ENCODE results near the gene TRAPPC3L.
A peak's percentile ranks its signal among the peaks of the same experiment; 100 is the strongest.

Gene TRAPPC3L

GRCh38 chr6:116459927-116460326 is 85.6 kb downstream of the TRAPPC3L start:
- Histone ChIP-seq H3K36me3 (ENCODE audit: insufficient read depth, low read length) (no peaks in the 10 kb centered on the region), H3K4me2 (ENCODE audit: low read length) (no peak overlapping the region), H3K9ac (ENCODE audit: low read depth, low read length) (no peak overlapping the region), H3K27me3 (ENCODE audit: control insufficient read depth, insufficient read depth, low read length) (peaks cover 7% of the 10 kb centered on the region), H3K4me3 (ENCODE audit: low read length) (no peak overlapping the region), H3K9me3 (replicated peaks; ENCODE audit: low read length) (no peaks in the 10 kb centered on the region), H3K4me1 (ENCODE audit: control insufficient read depth, insufficient read depth, low read length) (peaks cover 14% of the 10 kb centered on the region)

- no peaks in the 10 kb centered on the region for H3K9me3 ChIP-seq (replicated peaks; ENCODE audit: low read length)
- H3K4me1 ChIP-seq (ENCODE audit: control insufficient read depth, insufficient read depth, low read length) = peaks cover 14% of the 10 kb centered on the region
- peaks cover 7% of the 10 kb centered on the region for H3K27me3 ChIP-seq (ENCODE audit: control insufficient read depth, insufficient read depth, low read length)
- no peak overlapping the region for H3K4me3 ChIP-seq (ENCODE audit: low read length)
- H3K9ac ChIP-seq (ENCODE audit: low read depth, low read length) = no peak overlapping the region
- no peak overlapping the region for H3K4me2 ChIP-seq (ENCODE audit: low read length)
- H3K36me3 ChIP-seq (ENCODE audit: insufficient read depth, low read length) = no peaks in the 10 kb centered on the region
Observed at GRCh38 chr6:116458264-116458663, 87.2 kb downstream of the TRAPPC3L start.

GRCh38 chr6:116456927-116457326 is 88.6 kb downstream of the TRAPPC3L start:
- no peaks in the 10 kb centered on the region for H3K9me3 ChIP-seq (replicated peaks; ENCODE audit: low read length)
- H3K9ac ChIP-seq (ENCODE audit: low read depth, low read length) = no peak overlapping the region
- no peak overlapping the region for H3K4me3 ChIP-seq (ENCODE audit: low read length)
- peaks cover 7% of the 10 kb centered on the region for H3K4me1 ChIP-seq (ENCODE audit: control insufficient read depth, insufficient read depth, low read length)
- peaks cover 7% of the 10 kb centered on the region for H3K27me3 ChIP-seq (ENCODE audit: control insufficient read depth, insufficient read depth, low read length)
- H3K36me3 ChIP-seq (ENCODE audit: insufficient read depth, low read length) = no peaks in the 10 kb centered on the region
- no peak overlapping the region for H3K4me2 ChIP-seq (ENCODE audit: low read length)

GRCh38 chr6:116456106-116456505 is 89.4 kb downstream of the TRAPPC3L start:
- no peak overlapping the region for H3K4me2 ChIP-seq (ENCODE audit: low read length)
- H3K27me3 ChIP-seq (ENCODE audit: control insufficient read depth, insufficient read depth, low read length) = peaks cover 4% of the 10 kb centered on the region
- H3K4me3 ChIP-seq (ENCODE audit: low read length) = no peak overlapping the region
- H3K9me3 ChIP-seq (replicated peaks; ENCODE audit: low read length) = no peaks in the 10 kb centered on the region
- no peak overlapping the region for H3K9ac ChIP-seq (ENCODE audit: low read depth, low read length)
- no peaks in the 10 kb centered on the region for H3K36me3 ChIP-seq (ENCODE audit: insufficient read depth, low read length)
- H3K4me1 ChIP-seq (ENCODE audit: control insufficient read depth, insufficient read depth, low read length) = no peaks in the 10 kb centered on the region

- Histone ChIP-seq H3K4me3 (ENCODE audit: low read length) (no peak overlapping the region), H3K4me1 (ENCODE audit: control insufficient read depth, insufficient read depth, low read length) (peaks cover 11% of the 10 kb centered on the region), H3K4me2 (ENCODE audit: low read length) (no peak overlapping the region), H3K27me3 (ENCODE audit: control insufficient read depth, insufficient read depth, low read length) (no peaks in the 10 kb centered on the region), H3K9ac (ENCODE audit: low read depth, low read length) (no peak overlapping the region), H3K36me3 (ENCODE audit: insufficient read depth, low read length) (no peaks in the 10 kb centered on the region), H3K9me3 (replicated peaks; ENCODE audit: low read length) (no peaks in the 10 kb centered on the region)
Observed at GRCh38 chr6:116452531-116452930, 93.0 kb downstream of the TRAPPC3L start.

- Histone ChIP-seq H3K36me3 (ENCODE audit: insufficient read depth, low read length) (no peaks in the 10 kb centered on the region), H3K4me3 (ENCODE audit: low read length) (no peak overlapping the region), H3K4me2 (ENCODE audit: low read length) (no peak overlapping the region), H3K9ac (ENCODE audit: low read depth, low read length) (no peak overlapping the region), H3K4me1 (ENCODE audit: control insufficient read depth, insufficient read depth, low read length) (peaks cover 14% of the 10 kb centered on the region), H3K9me3 (replicated peaks; ENCODE audit: low read length) (no peaks in the 10 kb centered on the region), H3K27me3 (ENCODE audit: control insufficient read depth, insufficient read depth, low read length) (no peaks in the 10 kb centered on the region)
Observed at GRCh38 chr6:116451916-116452315, 93.6 kb downstream of the TRAPPC3L start.

GRCh38 chr6:116450769-116451740 is 94.4 kb downstream of the TRAPPC3L start:
- Histone ChIP-seq H3K4me2 (ENCODE audit: low read length) (no peak overlapping the region), H3K9ac (ENCODE audit: low read depth, low read length) (no peak overlapping the region), H3K36me3 (ENCODE audit: insufficient read depth, low read length) (no peaks in the 10 kb centered on the region), H3K27me3 (ENCODE audit: control insufficient read depth, insufficient read depth, low read length) (no peaks in the 10 kb centered on the region), H3K4me1 (ENCODE audit: control insufficient read depth, insufficient read depth, low read length) (peaks cover 23% of the 10 kb centered on the region), H3K9me3 (replicated peaks; ENCODE audit: low read length) (no peaks in the 10 kb centered on the region), H3K4me3 (ENCODE audit: low read length) (no peak overlapping the region)

- Histone ChIP-seq H3K4me1 (ENCODE audit: control insufficient read depth, insufficient read depth, low read length) (peaks cover 25% of the 10 kb centered on the region), H3K9me3 (replicated peaks; ENCODE audit: low read length) (no peaks in the 10 kb centered on the region), H3K9ac (ENCODE audit: low read depth, low read length) (no peak overlapping the region), H3K4me2 (ENCODE audit: low read length) (no peak overlapping the region), H3K27me3 (ENCODE audit: control insufficient read depth, insufficient read depth, low read length) (no peaks in the 10 kb centered on the region), H3K4me3 (ENCODE audit: low read length) (no peak overlapping the region), H3K36me3 (ENCODE audit: insufficient read depth, low read length) (no peaks in the 10 kb centered on the region)
Observed at GRCh38 chr6:116450185-116450710, 95.2 kb downstream of the TRAPPC3L start.

- no peaks in the 10 kb centered on the region for H3K36me3 ChIP-seq (ENCODE audit: insufficient read depth, low read length)
Observed at GRCh38 chr6:116449565-116449964, 95.9 kb downstream of the TRAPPC3L start.

GRCh38 chr6:116447496-116448011 is 97.9 kb downstream of the TRAPPC3L start:
- Histone ChIP-seq H3K9me3 (replicated peaks; ENCODE audit: low read length) (no peaks in the 10 kb centered on the region), H3K27me3 (ENCODE audit: control insufficient read depth, insufficient read depth, low read length) (no peaks in the 10 kb centered on the region), H3K4me2 (ENCODE audit: low read length) (peak overlapping the region; percentile 58), H3K4me1 (ENCODE audit: control insufficient read depth, insufficient read depth, low read length) (peaks cover 38% of the 10 kb centered on the region), H3K4me3 (ENCODE audit: low read length) (no peak overlapping the region), H3K36me3 (ENCODE audit: insufficient read depth, low read length) (no peaks in the 10 kb centered on the region), H3K9ac (ENCODE audit: low read depth, low read length) (peak overlapping the region; percentile 33)

More at GRCh38 chr6:116449565-116449964, 95.9 kb downstream of the TRAPPC3L start:
- Histone ChIP-seq H3K9me3 (replicated peaks; ENCODE audit: low read length) (no peaks in the 10 kb centered on the region), H3K4me1 (ENCODE audit: control insufficient read depth, insufficient read depth, low read length) (peaks cover 25% of the 10 kb centered on the region), H3K9ac (ENCODE audit: low read depth, low read length) (no peak overlapping the region), H3K4me2 (ENCODE audit: low read length) (no peak overlapping the region), H3K27me3 (ENCODE audit: control insufficient read depth, insufficient read depth, low read length) (no peaks in the 10 kb centered on the region), H3K4me3 (ENCODE audit: low read length) (no peak overlapping the region)

- H3K36me3 ChIP-seq (ENCODE audit: insufficient read depth, low read length) = no peaks in the 10 kb centered on the region
- no peaks in the 10 kb centered on the region for H3K27me3 ChIP-seq (ENCODE audit: control insufficient read depth, insufficient read depth, low read length)
- peak overlapping the region; percentile 26 for H3K4me2 ChIP-seq (ENCODE audit: low read length)
- peaks cover 38% of the 10 kb centered on the region for H3K4me1 ChIP-seq (ENCODE audit: control insufficient read depth, insufficient read depth, low read length)
- peak overlapping the region; percentile 0 for H3K9ac ChIP-seq (ENCODE audit: low read depth, low read length)
- H3K9me3 ChIP-seq (replicated peaks; ENCODE audit: low read length) = no peaks in the 10 kb centered on the region
- H3K4me3 ChIP-seq (ENCODE audit: low read length) = no peak overlapping the region
Observed at GRCh38 chr6:116447052-116447451, 98.4 kb downstream of the TRAPPC3L start.
